Erythroblast (primary cell): Measurements from ENCODE around the gene RANBP9.

ENCODE experiments used
- GATA1 ChIP-seq: IDR thresholded peaks from 2 replicates; pipeline ENCODE4 v1.6.1; 2011; ENCODE audit warnings: low read depth, mild to moderate bottlenecking, control low read depth, low read length, moderate library complexity
- POLR2A ChIP-seq: IDR thresholded peaks from 2 replicates; pipeline ENCODE4 v1.6.1; 2011; ENCODE audit warnings: mild to moderate bottlenecking, low read length

DNA sequence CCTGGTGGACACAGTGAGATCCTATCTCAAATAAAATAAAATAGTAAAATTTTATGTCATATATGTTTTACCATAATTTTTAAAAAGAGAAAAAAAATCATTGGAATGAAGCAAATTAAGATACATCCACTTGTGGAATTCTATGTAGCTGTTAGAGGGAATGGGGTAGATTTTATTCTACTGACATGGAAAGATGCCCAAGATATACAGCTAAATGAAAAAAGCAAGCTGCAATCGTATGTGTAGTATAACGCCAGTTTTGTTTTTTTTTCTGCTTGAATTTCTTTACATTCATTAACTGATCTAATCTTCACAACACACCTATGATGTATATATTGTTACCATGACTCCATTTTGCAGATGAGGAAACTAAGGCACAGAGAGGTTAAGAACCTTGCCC, 23.4 kb upstream of the RANBP9 start:
- no peak for TF ChIP-seq POLR2A
- TF ChIP-seq GATA1: no peak
